ENCODE results near the gene ERBIN. TPM values are rescaled to one million over a fixed set of nuclear protein-coding genes. Genes with fewer than 3 reads are reported as not detected.

Gene ERBIN
- polyA plus RNA-seq, 2 of the 4 experiments (the other 2 are of a cell fraction): 24.3 to 57.7 TPM

DNA sequence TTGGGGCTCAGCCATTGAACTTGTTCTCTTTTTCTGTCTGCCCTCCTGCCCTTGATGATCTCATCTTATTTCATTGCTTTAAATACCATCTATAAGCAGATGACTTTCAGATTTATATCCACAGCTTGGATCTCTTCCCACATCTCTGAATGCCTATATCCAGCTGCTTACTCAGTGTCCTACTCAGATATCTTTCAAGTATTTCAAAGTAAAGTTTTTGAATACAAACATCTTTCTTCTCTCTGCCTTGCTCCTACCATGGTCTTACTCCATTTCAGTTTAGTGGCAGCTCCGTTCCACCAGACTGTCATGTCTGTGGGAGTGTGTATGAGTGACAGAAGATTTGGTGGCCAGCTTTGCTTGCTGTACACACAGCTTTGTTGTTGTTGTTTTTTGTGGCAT is 59.7 kb downstream of the ERBIN start:
- DNase-seq (ENCODE audit: low read depth in 1 of 2, low spot score in 1 of 2) (no peak), FAIRE-seq (no peak), ATAC-seq (peak in 1 of 2 experiments; percentile 16; a peak in 2 of 6 replicates)
- Histone ChIP-seq H3K9me3 (no peaks in the 10 kb centered on the region), H3K27ac (no peak overlapping the region; a peak in 1 of 6 replicates), H3K4me3 (no peak overlapping the region), H3K4me1 (peaks cover 51% of the 10 kb centered on the region), H3K4me2 (peak overlapping the region; percentile 21; the same call in 2 of the 3 replicates)
- POLR2A ChIA-PET: no interaction called here
- TF ChIP-seq ZFP36 (IDR thresholded peaks at IDR 0.05; ENCODE audit: borderline replicate concordance, partially characterized antibody): no peak
- no peak for TF ChIP-seq HDAC2 (IDR thresholded peaks at IDR 0.05)
- no peak for TF ChIP-seq CHD2 (IDR thresholded peaks at IDR 0.05; ENCODE audit: low read length, partially characterized antibody)
- TF ChIP-seq, protein P1, sequence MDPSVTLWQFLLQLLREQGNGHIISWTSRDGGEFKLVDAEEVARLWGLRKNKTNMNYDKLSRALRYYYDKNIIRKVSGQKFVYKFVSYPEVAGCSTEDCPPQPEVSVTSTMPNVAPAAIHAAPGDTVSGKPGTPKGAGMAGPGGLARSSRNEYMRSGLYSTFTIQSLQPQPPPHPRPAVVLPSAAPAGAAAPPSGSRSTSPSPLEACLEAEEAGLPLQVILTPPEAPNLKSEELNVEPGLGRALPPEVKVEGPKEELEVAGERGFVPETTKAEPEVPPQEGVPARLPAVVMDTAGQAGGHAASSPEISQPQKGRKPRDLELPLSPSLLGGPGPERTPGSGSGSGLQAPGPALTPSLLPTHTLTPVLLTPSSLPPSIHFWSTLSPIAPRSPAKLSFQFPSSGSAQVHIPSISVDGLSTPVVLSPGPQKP (IDR thresholded peaks at IDR 0.05; ENCODE audit: low read depth, low read length): no peak
- TF ChIP-seq RAD21 (conservative IDR thresholded peaks at IDR 0.05 in 1 of 2, IDR thresholded peaks at IDR 0.05 in 1 of 2): no peak
- TF ChIP-seq EP300 (IDR thresholded peaks at IDR 0.05): no peak
- 67% methylated on average over 1 of the region's 1 CpG for WGBS (ENCODE audit: missing lambda C conversion rate)
- CTCF ChIA-PET: interaction anchor here (1.0 kb wide), 1 partner anchor 15 kb away, joined by 3 read pairs; no protein-coding TSS in a partner anchor

- CTCF ChIA-PET: no interaction called here
- POLR2A ChIA-PET: no interaction called here
- H3K4me3 ChIP-seq: no peak overlapping the region
These were observed 60.4 kb downstream of the ERBIN start for GRCh38 chr5:65986796-65987195.

DNA sequence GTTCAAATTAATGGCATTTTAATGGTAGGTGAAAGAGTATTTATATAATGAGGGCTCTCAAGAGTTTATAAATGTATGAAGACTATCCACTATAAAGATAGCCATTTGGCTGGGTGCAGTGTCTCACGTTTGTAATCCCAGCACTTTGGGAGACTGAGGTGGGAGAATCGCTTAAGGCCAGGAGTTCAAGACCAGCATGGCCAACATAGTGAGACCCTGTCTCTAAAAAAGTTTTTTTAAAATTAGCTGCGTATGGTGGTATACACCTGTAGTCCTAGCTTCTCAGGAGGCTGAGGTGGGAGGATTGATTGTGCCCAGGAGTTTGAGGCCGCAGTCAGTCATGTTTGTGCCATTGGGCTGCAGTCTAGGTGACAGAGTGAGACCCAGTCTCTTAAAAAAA is 61.6 kb downstream of the ERBIN start:
- Histone ChIP-seq H3K4me2 (no peak overlapping the region), H3K27ac (no peak overlapping the region), H3K4me3 (no peak overlapping the region), H3K9me3 (no peaks in the 10 kb centered on the region), H3K4me1 (peaks cover 32% of the 10 kb centered on the region)
- DNase-seq (ENCODE audit: low read depth in 1 of 2, low spot score in 1 of 2): no peak
- ATAC-seq: no peak
- ChIA-PET POLR2A (no interaction called here), CTCF (no interaction called here)
- no peak for FAIRE-seq
- 89% methylated on average over 4 of the region's 4 CpGs for WGBS (ENCODE audit: missing lambda C conversion rate)
- no peak for TF ChIP-seq CEBPB (IDR thresholded peaks at IDR 0.05)
- no peak for TF ChIP-seq HEYL (CRISPR knock-in tag; IDR thresholded peaks at IDR 0.05)
- no peak for TF ChIP-seq HES2 (IDR thresholded peaks at IDR 0.05)
- TF ChIP-seq BCL3 (IDR thresholded peaks at IDR 0.05): no peak
- no peak for TF ChIP-seq HOXA7 (CRISPR knock-in tag; IDR thresholded peaks at IDR 0.05)
- no peak for TF ChIP-seq ZFP36 (IDR thresholded peaks at IDR 0.05; ENCODE audit: borderline replicate concordance, partially characterized antibody)
- no peak for TF ChIP-seq MAFK (IDR thresholded peaks at IDR 0.05; ENCODE audit: partially characterized antibody)
- TF ChIP-seq NR3C1 (IDR thresholded peaks at IDR 0.05): no peak
- TF ChIP-seq KDM5A (IDR thresholded peaks at IDR 0.05): no peak
- no peak for TF ChIP-seq POLR2AphosphoS2 (conservative IDR thresholded peaks at IDR 0.05; ENCODE audit: low read length)
- no peak for TF ChIP-seq JUN (IDR thresholded peaks at IDR 0.05)
- TF ChIP-seq FOXS1 (CRISPR knock-in tag; IDR thresholded peaks at IDR 0.05): no peak
- no peak for TF ChIP-seq FOSL2 (IDR thresholded peaks at IDR 0.05)
- TF ChIP-seq FOSL2 (CRISPR knock-in tag; IDR thresholded peaks at IDR 0.05): no peak
- TF ChIP-seq SREBF2 (IDR thresholded peaks at IDR 0.05): no peak
- no peak for TF ChIP-seq ZNF302 (CRISPR knock-in tag; IDR thresholded peaks at IDR 0.05)
- TF ChIP-seq SMC3 (IDR thresholded peaks at IDR 0.05): no peak

More at GRCh38 chr5:65986796-65987195, 60.4 kb downstream of the ERBIN start:
- DNase-seq (ENCODE audit: low read depth in 1 of 2, low spot score in 1 of 2) (no peak), FAIRE-seq (no peak), ATAC-seq (no peak)
- H3K27ac ChIP-seq: no peak overlapping the region
- no peaks in the 10 kb centered on the region for H3K9me3 ChIP-seq
- no peak overlapping the region for H3K4me2 ChIP-seq
- 78% methylated on average over 3 of the region's 3 CpGs for WGBS (ENCODE audit: missing lambda C conversion rate)
- no peak for TF ChIP-seq EP300 (IDR thresholded peaks at IDR 0.05)
- no peak for TF ChIP-seq REST (IDR thresholded peaks at IDR 0.05)
- no peak for TF ChIP-seq NR3C1 (IDR thresholded peaks at IDR 0.05)
- no peak for TF ChIP-seq RCOR1 (IDR thresholded peaks at IDR 0.05; ENCODE audit: low read depth, low read length)
- no peak for TF ChIP-seq HES2 (IDR thresholded peaks at IDR 0.05)
- no peak for TF ChIP-seq PHF8 (IDR thresholded peaks at IDR 0.05; ENCODE audit: borderline replicate concordance, low read depth)
- no peak for TF ChIP-seq HOXA7 (CRISPR knock-in tag; IDR thresholded peaks at IDR 0.05)
- H3K4me1 ChIP-seq: peaks cover 44% of the 10 kb centered on the region

All from A549 (cell line).